Esophagus squamous epithelium (tissue), 5 donors: Measurements from ENCODE around the gene FUBP3. TPM values are rescaled to one million over a fixed set of nuclear protein-coding genes. Genes with fewer than 3 reads are reported as not detected.

Source experiments
- DNase-seq: peaks from one replicate; lab custom pipeline; 2025; lab: John Stamatoyannopoulos, UW
- H3K27ac ChIP-seq, 4 donors: fragments of 200-600 bp; sonication (generic); one replicate each; pipeline ENCODE4 v1.5.1; 2016 to 2019; ENCODE audit warnings: mild to moderate bottlenecking in 1 of 4
- H3K27me3 ChIP-seq, 4 donors: fragments of 200-600 bp; sonication (generic); 1 replicate in 3 of 4; 2 replicates in 1 of 4; pipeline versions ENCODE4 v1.5.1 to v1.6.0; 2017 to 2021; ENCODE audit warnings: antibody characterized with exemption in 1 of 4
- H3K36me3 ChIP-seq, 3 donors: fragments of 200-600 bp; sonication (generic); one replicate each; pipeline ENCODE4 v1.5.1; 2016 to 2019
- H3K4me1 ChIP-seq, 3 donors: fragments of 200-600 bp; sonication (generic); one replicate each; pipeline ENCODE4 v1.5.1; 2017 to 2019
- H3K4me3 ChIP-seq, 4 donors: fragments of 200-600 bp; sonication (generic); 1 replicate in 3 of 4; 2 replicates in 1 of 4; pipeline ENCODE4 v1.5.1; 2016 to 2019; ENCODE audit warnings: mild to moderate bottlenecking in 2 of 4, moderate library complexity in 1 of 4
- H3K9me3 ChIP-seq, 3 donors: fragments of 200-600 bp; sonication (generic); one replicate each; pipeline ENCODE4 v1.5.1; 2016 to 2019
- CTCF ChIP-seq, 6 experiments: fragments of 450-650 bp in 4 of 6; fragments of 200-600 bp in 2 of 6; sonication (generic) in 2 of 6; IDR thresholded peaks; one replicate each; pipeline ENCODE4 v1.5.1; 2016 to 2019; ENCODE audit warnings: antibody characterized with exemption in 6 of 6, mild to moderate bottlenecking in 4 of 6, moderate library complexity in 4 of 6
- POLR2A ChIP-seq, 4 donors: fragments of 450-650 bp; IDR thresholded peaks; one replicate each; pipeline ENCODE4 v1.6.1; 2017; ENCODE audit warnings: antibody characterized with exemption in 4 of 4, mild to moderate bottlenecking in 4 of 4, moderate library complexity in 3 of 4
- WGBS, 2 donors: methylation state at CpG; one replicate each; pipeline ENCODE4 v1.1.5; 2018; 5-methylcytosine and 5-hydroxymethylcytosine counted together
- intact Hi-C: fragments of 100-400 bp; cut with DNase I; formaldehyde crosslinking; loops from one replicate; pipeline ENCODE4 v1.15.0; 2022
- total RNA-seq, 4 donors: library from RNA; depleted of rRNA; stranded (reverse); fragments of >200 nt; gene quantifications; one replicate each; pipeline ENCODE4 v1.1.0, GENCODE V29; 2016
- donor health status: DM: yes; HTN: yes; CAD: no.

FUBP3 gene
- total RNA-seq, 4 donors from 2014 or later: 28.2 to 39.0 (median 33.9) TPM

DNA sequence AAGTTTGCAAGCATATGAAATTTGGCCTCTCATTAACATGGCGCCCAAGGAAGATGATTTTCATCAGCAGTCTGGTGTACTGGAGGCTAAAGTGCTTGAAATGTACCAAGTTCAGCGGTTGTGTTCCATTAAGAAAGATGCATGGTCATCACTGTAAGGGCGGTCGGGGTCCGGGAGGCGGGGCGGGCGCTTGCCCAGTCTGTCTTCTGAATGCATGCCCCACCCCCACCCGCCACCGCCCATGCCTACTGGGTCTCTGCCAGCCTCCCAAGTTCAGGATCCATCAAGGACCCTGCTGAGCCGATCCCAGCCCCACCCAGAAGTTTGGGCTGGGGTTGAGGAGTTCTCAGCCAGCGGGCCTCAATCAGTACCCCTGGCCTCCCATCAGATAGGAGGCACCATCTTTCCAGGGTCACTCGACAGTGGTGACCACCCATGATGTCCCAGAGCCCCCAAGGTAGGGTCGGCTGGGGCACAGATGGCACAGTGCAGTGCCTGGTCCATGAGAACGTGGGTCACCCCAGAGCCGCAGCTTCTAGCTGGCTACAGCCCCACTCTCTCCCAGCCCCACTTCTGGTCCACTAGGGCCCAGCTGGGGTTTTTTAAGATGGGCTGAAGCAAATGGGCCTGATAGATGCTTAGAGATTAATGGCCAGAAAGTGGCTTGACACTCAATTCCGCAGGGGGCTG, 60.6 kb downstream of the FUBP3 start:
- Histone ChIP-seq H3K4me3 (no peak overlapping the region), H3K9me3 (no peaks in the 10 kb centered on the region), H3K4me1 (no peaks in the 10 kb centered on the region), H3K27me3 (no peaks in the 10 kb centered on the region), H3K27ac (no peak overlapping the region), H3K36me3 (peaks cover 0 to 38% (median 14%) of the 10 kb centered on the region in 3 donors)
- WGBS, 2 donors: 90 to 93% methylated on average over 6 to 7 of the region's 17 CpGs
- intact Hi-C loops: no loop called here
- no peak for TF ChIP-seq CTCF (IDR thresholded peaks at IDR 0.05)
- no peak for TF ChIP-seq POLR2A (IDR thresholded peaks at IDR 0.05)
- DNase-seq: no peak

GRCh38 chr9:130640681-130641080, 61.3 kb downstream of the FUBP3 start:
- 64 to 72% methylated on average over 5 of the region's 7 CpGs for WGBS, 2 donors
- H3K4me3 ChIP-seq: no peak overlapping the region
- TF ChIP-seq CTCF (IDR thresholded peaks at IDR 0.05): no peak
- no peak for TF ChIP-seq POLR2A (IDR thresholded peaks at IDR 0.05)
- H3K9me3 ChIP-seq: no peaks in the 10 kb centered on the region
- no peaks in the 10 kb centered on the region for H3K27me3 ChIP-seq
- peaks cover 0 to 31% (median 10%) of the 10 kb centered on the region in 3 donors for H3K36me3 ChIP-seq
- H3K27ac ChIP-seq: no peak overlapping the region
- no peak for DNase-seq
- no peaks in the 10 kb centered on the region for H3K4me1 ChIP-seq
- intact Hi-C loops: no loop called here

- Histone ChIP-seq H3K27me3 (peaks cover 0 to 15% (median 0%) of the 10 kb centered on the region in 4 donors), H3K9me3 (no peaks in the 10 kb centered on the region), H3K4me3 (no peak overlapping the region), H3K27ac (no peak overlapping the region), H3K36me3 (peaks cover 0 to 12% (median 0%) of the 10 kb centered on the region in 3 donors), H3K4me1 (no peaks in the 10 kb centered on the region)
- intact Hi-C loops: no loop called here
- DNase-seq: no peak
- no peak for TF ChIP-seq POLR2A (IDR thresholded peaks at IDR 0.05)
- WGBS, 2 donors: 20 to 80% methylated on average over 1 to 3 of the region's 8 CpGs
Measured at GRCh38 chr9:130642926-130643325, 63.5 kb downstream of the FUBP3 start.

DNA sequence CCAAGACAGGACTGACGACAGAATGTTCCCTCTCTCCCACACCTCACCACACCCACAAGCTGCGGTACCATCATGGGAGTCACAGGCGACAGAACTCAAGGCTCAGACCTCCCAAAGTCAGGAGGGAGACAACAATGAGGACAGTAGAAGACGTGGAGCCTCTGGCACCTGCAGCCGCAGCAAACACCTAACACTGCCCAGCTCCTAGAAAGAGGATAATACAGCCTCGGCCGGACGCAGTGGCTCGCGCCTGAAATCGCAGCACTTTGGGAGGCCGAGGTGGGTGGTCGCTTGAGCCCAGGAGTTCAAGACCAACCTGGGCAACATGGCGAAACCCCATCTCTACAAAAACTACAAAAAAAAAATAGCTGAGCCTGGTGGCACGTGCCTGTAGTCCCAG, 71.8 kb downstream of the FUBP3 start:
- intact Hi-C loops: no loop called here

GRCh38 chr9:130651752-130652151, 72.4 kb downstream of the FUBP3 start:
- peaks cover 0 to 84% (median 0%) of the 10 kb centered on the region in 4 donors for H3K27me3 ChIP-seq
- no peak overlapping the region for H3K27ac ChIP-seq
- TF ChIP-seq CTCF (IDR thresholded peaks at IDR 0.05) (no peak), POLR2A (IDR thresholded peaks at IDR 0.05) (no peak)
- no peak for DNase-seq
- H3K4me1 ChIP-seq: no peaks in the 10 kb centered on the region
- 90 to 92% methylated on average over 16 to 17 of the region's 18 CpGs for WGBS, 2 donors
- H3K36me3 ChIP-seq: no peaks in the 10 kb centered on the region
- intact Hi-C loops: no loop called here
- no peaks in the 10 kb centered on the region for H3K9me3 ChIP-seq
- no peak overlapping the region for H3K4me3 ChIP-seq

More for the DNA sequence above, 71.8 kb downstream of the FUBP3 start:
- DNase-seq: no peak
- no peak overlapping the region for H3K27ac ChIP-seq
- 43 to 63% methylated on average over 5 to 15 of the region's 15 CpGs for WGBS, 2 donors
- H3K4me1 ChIP-seq: no peaks in the 10 kb centered on the region
- no peak overlapping the region for H3K4me3 ChIP-seq
- TF ChIP-seq POLR2A (IDR thresholded peaks at IDR 0.05): no peak
- no peak for TF ChIP-seq CTCF (IDR thresholded peaks at IDR 0.05)
- H3K27me3 ChIP-seq: peaks cover 0 to 83% (median 0%) of the 10 kb centered on the region in 4 donors
- H3K9me3 ChIP-seq: no peaks in the 10 kb centered on the region
- H3K36me3 ChIP-seq: no peaks in the 10 kb centered on the region
